ENCODE measurements around the gene EEF2. TPM values are rescaled to one million over a fixed set of nuclear protein-coding genes. Genes with fewer than 3 reads are reported as not detected.

Gene EEF2
- total RNA-seq, 1 experiment from 2014 or later, result 1,742 TPM

DNA sequence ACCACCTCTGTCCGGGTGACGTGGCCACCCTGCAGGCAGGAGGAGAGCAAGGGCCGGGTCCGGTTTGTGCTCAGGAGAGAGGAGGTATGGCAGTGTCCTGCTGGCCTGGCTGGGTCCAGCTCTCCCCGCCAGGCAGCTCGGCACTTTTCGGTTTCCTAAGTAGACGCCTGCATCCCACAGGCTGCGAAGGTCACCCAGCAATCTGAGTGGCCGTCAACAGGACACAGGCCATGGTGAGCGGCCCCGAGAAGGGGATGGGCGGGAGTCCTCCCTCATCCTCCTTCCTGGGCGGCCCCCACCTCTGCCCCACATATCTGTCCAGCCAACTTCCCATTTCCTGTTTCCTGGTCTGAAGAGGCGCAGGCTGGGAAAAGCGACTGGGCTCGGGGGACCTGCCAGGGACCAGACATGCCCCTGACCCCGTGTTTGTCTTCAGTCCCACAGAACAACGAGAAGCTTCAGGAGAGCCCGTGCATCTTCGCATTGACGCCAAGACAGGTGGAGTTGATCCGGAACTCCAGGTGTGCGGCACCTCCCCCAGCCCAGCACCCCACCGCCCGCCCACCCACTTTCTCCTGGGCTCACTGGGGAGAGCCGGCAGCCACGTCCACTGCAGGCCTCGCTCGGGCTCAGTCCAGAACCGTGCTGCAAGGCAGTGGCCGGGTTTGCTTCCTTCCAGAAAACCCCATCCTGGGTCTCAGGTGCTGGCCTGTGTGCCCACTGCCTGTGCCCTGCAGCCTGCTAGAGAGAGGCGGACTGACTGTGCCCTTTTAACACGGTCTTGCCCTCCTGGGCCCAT, 38.5 kb upstream of the EEF2 start:
- Histone ChIP-seq H3K9me2 (ENCODE audit: insufficient read depth) (no peaks in the 10 kb centered on the region), H3K36me3 (ENCODE audit: low read depth) (no peaks in the 10 kb centered on the region)

DNA sequence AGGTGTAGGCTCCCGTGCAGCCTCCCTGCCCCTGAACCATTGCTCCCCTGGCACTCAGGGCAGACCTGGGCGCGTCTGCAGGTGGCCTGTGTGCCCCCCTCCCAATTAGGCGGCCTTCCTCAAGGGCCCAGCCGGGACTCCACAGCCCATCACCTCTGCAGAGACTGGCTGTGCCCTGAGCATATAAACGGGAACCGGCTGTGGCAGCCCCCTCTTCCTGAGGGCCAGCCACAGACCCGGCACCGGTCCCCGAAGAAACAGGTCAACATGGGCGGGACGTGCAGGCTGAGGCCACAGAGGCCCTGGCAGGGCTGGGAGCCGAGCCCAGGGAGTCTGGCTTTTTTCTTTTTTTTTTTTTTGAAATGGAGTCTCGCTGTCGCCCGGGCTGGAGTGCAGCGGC, 34.3 kb upstream of the EEF2 start:
- Histone ChIP-seq H4K20me1 (ENCODE audit: insufficient read depth) (peaks cover 19% of the 10 kb centered on the region), H2AFZ (no peak overlapping the region), H3K79me2 (ENCODE audit: low read depth) (peaks cover 6% of the 10 kb centered on the region; the same call in 1 of the 2 replicates), H3F3A (ENCODE audit: insufficient read depth, low read depth) (no peaks in the 10 kb centered on the region), H3K9me3 (ENCODE audit: insufficient read depth, low read depth) (no peaks in the 10 kb centered on the region), H3K4me2 (no peak overlapping the region), H3K9me2 (ENCODE audit: insufficient read depth) (no peaks in the 10 kb centered on the region), H3K27me3 (ENCODE audit: insufficient read depth, low read depth) (no peaks in the 10 kb centered on the region), H3K27ac (no peak overlapping the region), H3K4me3 (no peak overlapping the region), H3K4me1 (replicated peaks; ENCODE audit: insufficient read depth) (no peaks in the 10 kb centered on the region), H3K36me3 (ENCODE audit: low read depth) (no peaks in the 10 kb centered on the region)
- DNase-seq, result no peak
- ChIA-PET POLR2A (ENCODE audit: unreplicated experiment) (no interaction called here), CTCF (no interaction called here)
- no TSS peak for BruUV-seq (replicated peaks)
- intact Hi-C loops (cut with micrococcal nuclease; ENCODE audit: unreplicated experiment), result no loop called here
- TF ChIP-seq, protein P1, sequence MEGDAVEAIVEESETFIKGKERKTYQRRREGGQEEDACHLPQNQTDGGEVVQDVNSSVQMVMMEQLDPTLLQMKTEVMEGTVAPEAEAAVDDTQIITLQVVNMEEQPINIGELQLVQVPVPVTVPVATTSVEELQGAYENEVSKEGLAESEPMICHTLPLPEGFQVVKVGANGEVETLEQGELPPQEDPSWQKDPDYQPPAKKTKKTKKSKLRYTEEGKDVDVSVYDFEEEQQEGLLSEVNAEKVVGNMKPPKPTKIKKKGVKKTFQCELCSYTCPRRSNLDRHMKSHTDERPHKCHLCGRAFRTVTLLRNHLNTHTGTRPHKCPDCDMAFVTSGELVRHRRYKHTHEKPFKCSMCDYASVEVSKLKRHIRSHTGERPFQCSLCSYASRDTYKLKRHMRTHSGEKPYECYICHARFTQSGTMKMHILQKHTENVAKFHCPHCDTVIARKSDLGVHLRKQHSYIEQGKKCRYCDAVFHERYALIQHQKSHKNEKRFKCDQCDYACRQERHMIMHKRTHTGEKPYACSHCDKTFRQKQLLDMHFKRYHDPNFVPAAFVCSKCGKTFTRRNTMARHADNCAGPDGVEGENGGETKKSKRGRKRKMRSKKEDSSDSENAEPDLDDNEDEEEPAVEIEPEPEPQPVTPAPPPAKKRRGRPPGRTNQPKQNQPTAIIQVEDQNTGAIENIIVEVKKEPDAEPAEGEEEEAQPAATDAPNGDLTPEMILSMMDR (conservative IDR thresholded peaks at IDR 0.05), result no peak
- no peak for TF ChIP-seq EZH2 (IDR thresholded peaks at IDR 0.05; ENCODE audit: low read depth)

More for the DNA sequence above, 38.5 kb upstream of the EEF2 start:
- TF ChIP-seq, protein P1 (conservative IDR thresholded peaks at IDR 0.05), result no peak
- TF ChIP-seq EZH2 (IDR thresholded peaks at IDR 0.05; ENCODE audit: low read depth), result no peak
- no peaks in the 10 kb centered on the region for H3K4me1 ChIP-seq (replicated peaks; ENCODE audit: insufficient read depth)
- peaks cover under 1% of the 10 kb centered on the region; the same call in 1 of the 2 replicates for H3K79me2 ChIP-seq (ENCODE audit: low read depth)
- no peak overlapping the region for H2AFZ ChIP-seq
- H3K9me3 ChIP-seq (ENCODE audit: insufficient read depth, low read depth), result no peaks in the 10 kb centered on the region
- peaks cover 12% of the 10 kb centered on the region for H4K20me1 ChIP-seq (ENCODE audit: insufficient read depth)
- H3F3A ChIP-seq (ENCODE audit: insufficient read depth, low read depth), result no peaks in the 10 kb centered on the region
- no peaks in the 10 kb centered on the region for H3K27me3 ChIP-seq (ENCODE audit: insufficient read depth, low read depth)
- CTCF ChIA-PET, result no interaction called here
- no peak overlapping the region for H3K4me3 ChIP-seq
- intact Hi-C loops (cut with micrococcal nuclease; ENCODE audit: unreplicated experiment), result no loop called here
- no peak overlapping the region for H3K27ac ChIP-seq
- H3K4me2 ChIP-seq, result no peak overlapping the region
- POLR2A ChIA-PET (ENCODE audit: unreplicated experiment), result interaction anchor here (0.5 kb wide), 1 partner anchor 94 kb away, joined by 3 read pairs; no protein-coding TSS in a partner anchor
- BruUV-seq (replicated peaks), result no TSS peak
- DNase-seq, result no peak

DNA sequence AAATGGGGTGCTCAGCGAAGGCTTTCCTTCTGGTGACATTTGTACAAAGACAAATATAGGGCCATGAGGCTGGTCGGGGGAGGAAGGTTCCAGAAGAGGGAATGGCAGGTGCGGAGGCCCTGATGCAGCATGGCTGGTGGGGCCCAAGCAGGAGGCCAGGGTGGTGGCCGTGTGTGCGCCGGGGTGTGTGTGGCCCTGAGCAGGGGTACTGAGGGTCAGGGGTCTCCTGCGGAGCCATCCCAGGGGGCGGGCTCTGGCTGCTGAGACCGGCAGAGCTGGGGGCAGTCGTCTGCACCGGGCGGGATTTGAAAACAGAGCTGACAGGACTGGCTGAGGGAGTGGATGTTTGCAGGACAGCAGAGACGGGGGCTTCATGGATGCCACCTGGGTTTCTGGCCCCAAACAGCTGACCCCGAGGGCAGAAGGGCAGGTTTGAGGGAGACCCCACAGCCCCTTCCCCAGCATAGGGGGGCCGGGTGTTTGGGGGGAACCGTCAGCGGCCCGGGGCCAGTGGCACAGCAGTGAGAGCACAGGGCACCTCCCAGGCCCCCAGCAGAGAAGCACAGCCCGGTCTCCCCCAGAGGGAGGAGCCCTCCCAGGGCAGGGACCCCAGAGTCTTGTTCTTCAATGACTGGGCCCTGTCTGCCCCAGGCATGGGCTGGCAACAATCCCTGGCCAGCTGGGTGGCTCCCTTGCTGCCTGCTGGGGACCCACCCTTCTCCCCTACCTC, 33.7 kb upstream of the EEF2 start:
- no peaks in the 10 kb centered on the region for H3K9me3 ChIP-seq (ENCODE audit: insufficient read depth, low read depth)
- CTCF ChIA-PET, result no interaction called here
- TF ChIP-seq, protein P1 (conservative IDR thresholded peaks at IDR 0.05), result no peak
- no peak for TF ChIP-seq EZH2 (IDR thresholded peaks at IDR 0.05; ENCODE audit: low read depth)
- no peak overlapping the region for H3K4me3 ChIP-seq
- peaks cover 6% of the 10 kb centered on the region; the same call in 1 of the 2 replicates for H3K79me2 ChIP-seq (ENCODE audit: low read depth)
- POLR2A ChIA-PET (ENCODE audit: unreplicated experiment), result no interaction called here
- no peaks in the 10 kb centered on the region for H3K4me1 ChIP-seq (replicated peaks; ENCODE audit: insufficient read depth)
- no peaks in the 10 kb centered on the region for H3K27me3 ChIP-seq (ENCODE audit: insufficient read depth, low read depth)
- BruUV-seq (replicated peaks), result no TSS peak
- peaks cover 25% of the 10 kb centered on the region for H4K20me1 ChIP-seq (ENCODE audit: insufficient read depth)
- DNase-seq, result no peak
- H2AFZ ChIP-seq, result no peak overlapping the region
- H3K36me3 ChIP-seq (ENCODE audit: low read depth), result no peaks in the 10 kb centered on the region
- H3K9me2 ChIP-seq (ENCODE audit: insufficient read depth), result no peaks in the 10 kb centered on the region
- H3K27ac ChIP-seq, result no peak overlapping the region
- intact Hi-C loops (cut with micrococcal nuclease; ENCODE audit: unreplicated experiment), result no loop called here
- no peaks in the 10 kb centered on the region for H3F3A ChIP-seq (ENCODE audit: insufficient read depth, low read depth)
- H3K4me2 ChIP-seq, result no peak overlapping the region

All from PC-9 (cell line).